HG03095 (cell line): ENCODE results near the gene PNRC1.
"Not testable (repeated sequence)": the region's sequence is repeated elsewhere in the genome, so short reads cannot be mapped to it uniquely, and the experiment has no call there.

Experiments
- ATAC-seq: cut with Tn5 transposase; IDR thresholded peaks from one replicate; pipeline ENCODE4 v1.9.1; 2021; ENCODE audit warnings: moderate library complexity; ENCODE audit not compliant: unreplicated experiment

Gene PNRC1

DNA sequence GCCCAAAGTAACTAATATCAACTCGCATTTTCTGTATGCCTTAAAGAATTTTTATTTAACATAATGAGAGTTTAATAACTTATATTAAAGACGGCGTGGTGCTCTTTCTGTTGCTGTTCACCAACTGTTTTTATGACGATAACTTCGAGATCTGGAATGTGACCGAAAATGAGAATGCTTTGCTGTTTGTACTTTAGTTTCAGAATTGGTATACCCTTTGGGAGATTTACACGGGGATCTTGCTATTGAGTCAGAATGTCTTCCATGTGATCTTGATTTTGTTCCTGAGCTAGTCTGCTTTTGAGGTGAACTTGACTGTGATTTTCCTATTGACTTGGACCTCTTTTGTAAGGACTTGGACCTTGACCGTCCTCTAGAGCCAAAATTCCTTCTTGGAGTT lies 17.9 kb downstream of the PNRC1 start:
- ATAC-seq = no peak

DNA sequence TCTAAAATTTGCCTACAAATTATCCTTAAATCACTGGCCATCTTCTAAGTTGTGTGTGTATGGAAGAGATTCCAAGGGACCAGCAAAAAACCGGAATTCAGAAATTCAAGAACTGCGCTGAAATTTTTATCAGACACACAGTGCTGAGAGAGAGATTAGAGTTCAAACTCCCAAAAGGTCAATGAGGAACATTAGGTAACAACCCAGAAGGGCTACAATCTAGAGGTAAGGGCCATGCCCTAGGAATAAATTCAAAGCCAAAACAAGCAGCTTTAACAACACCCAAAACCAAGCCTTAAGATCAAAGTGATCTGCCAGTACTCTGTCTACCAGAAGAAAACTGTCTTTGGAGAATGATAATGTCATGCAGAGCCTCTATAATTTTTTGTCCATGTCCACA lies 19.6 kb downstream of the PNRC1 start:
- no peak for ATAC-seq

DNA sequence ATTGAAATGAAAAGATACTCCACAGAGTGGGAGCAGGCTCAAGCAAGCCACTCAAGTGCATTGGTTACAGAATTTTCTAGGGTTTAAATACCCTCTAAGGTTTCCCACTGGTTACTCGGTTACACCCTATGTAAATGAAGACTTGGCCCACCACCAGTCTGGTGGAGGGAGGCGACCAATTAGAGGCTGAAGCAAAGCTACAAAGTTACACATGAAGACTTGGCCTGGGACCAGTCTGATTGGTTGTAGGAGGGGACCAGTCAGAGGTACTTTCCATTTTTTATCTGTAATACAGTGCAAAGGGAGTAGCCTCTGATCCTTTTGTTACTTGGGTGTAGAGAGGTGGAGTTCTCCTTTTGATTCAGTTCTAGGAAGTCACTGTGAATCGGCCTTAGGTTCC lies 29.7 kb downstream of the PNRC1 start:
- no peak for ATAC-seq

DNA sequence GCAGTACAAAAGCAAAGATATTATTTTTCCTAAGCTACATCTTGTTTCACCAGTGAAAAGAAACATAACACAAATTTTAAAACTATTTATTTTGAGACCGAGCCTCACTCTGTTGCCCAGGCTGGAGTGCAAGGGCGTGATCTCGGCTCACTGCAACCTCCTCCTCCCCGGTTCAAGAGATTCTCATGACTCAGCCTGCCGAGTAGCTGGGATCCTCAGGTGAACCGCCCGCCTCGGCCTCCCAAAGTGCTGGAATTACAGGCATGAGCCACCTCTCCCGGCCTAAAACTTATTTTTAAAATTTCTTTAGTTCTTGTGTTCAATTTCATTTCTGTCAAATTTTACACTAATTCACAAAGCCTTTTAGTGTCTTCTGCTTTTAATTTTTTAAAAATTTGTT lies 31.4 kb downstream of the PNRC1 start:
- ATAC-seq = no peak

DNA sequence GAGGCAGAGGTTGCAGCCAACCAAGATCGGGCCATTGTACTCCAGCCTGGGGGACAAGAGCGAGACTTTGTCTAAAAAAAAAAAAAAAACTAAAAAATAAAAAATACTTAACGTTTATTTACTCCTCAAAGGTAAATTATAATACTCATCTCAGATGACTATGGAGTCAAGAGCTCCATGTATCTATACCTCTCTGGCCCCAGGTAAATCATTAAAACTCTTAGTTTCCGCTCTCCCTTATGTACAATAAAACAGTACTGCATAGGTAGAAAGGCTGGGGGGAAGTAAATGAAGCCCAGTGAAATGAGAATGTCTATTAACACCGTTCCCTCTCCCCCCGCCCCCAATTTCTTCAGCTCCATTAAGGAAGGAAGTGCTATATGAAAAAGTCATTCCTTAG lies 36.2 kb downstream of the PNRC1 start:
- no peak for ATAC-seq

DNA sequence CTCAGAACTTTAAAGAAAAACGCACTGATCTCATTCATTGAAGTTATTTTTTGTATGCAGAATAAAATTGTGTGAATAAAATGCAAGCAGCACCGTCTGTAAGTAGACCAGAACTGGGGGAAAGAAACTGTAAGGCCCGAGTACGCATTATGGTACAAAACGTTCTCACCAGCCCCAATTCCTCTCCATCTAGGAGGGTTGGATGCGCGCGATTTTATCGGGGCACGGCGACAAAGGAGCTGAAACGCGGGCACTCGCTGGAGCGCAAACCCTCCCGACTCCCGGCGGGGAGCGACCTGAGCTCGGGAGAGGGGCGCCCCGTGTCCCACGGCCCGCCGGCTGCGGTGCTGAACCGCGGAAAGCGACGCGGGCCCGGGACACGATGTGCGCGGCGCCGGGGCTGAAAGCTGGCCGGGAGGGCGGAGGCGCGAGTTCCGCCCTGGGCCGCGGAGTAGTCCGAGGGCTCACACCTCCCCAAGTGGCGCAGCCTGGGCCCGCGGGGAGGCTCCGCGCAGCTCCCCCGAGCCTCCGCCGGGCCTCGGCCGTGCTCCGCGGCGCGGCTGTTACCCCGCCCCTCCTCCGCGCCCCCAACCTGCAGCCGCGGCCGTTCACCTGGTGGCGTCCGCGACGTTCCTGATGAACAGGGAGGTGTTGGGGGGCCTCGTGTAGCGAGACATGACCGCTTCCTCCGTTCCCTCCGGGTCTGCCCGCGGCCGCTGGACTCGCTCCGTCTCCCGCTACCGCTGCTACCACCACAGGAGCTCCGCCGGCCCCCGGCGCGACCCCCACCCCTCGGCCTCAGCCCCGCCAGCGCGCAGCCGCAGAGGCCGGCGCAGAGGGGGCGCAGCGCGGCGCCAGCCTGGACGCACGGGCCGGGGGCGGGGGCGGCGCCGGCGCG lies 36.9 kb downstream of the PNRC1 start, which contains the start of gene SRSF12:
Gene SRSF12 (minus strand): TSS at position 861 of the 898 bp plus-strand sequence. CDS start 184 bp downstream, at position 677.
- ATAC-seq = peak; percentile 73

DNA sequence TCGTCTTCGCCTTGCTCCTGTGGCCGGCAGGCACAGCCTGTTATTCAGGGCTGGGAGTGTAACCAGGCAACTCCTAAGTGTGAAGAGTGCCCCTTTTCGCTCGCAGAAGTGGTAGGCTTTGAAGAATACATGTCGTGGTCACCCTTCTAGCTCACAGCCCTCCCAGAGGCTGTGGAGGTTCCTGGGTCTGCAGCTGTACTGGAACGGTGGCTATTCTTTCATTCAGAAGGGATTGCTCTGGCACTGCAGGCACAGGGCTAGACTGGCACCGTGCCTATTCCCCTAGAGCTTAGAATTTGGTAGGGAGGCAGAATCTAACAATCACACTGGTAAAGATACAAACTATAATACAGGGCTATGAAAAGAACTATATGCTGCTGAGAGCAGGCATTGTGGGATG lies 38.4 kb downstream of the PNRC1 start:
- ATAC-seq = no peak

DNA sequence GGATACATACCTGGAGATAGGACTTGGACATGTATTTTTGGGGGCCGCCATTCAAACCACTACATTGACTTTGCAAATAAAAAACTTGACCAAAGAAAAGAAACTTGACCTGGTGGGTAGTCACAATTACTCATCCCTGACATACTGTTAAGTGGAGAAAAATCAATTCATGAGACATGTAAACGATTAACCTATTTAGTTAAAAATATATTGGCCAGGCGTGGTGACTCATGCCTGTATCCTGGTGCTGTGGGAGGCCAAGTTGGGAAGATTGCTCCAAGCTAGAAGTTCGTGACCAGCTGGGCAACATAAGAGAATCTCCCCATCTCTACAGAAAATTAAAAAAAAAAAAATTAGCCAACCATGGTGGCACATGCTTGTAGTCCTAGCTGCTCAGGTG lies 39.8 kb downstream of the PNRC1 start:
- no peak for ATAC-seq

DNA sequence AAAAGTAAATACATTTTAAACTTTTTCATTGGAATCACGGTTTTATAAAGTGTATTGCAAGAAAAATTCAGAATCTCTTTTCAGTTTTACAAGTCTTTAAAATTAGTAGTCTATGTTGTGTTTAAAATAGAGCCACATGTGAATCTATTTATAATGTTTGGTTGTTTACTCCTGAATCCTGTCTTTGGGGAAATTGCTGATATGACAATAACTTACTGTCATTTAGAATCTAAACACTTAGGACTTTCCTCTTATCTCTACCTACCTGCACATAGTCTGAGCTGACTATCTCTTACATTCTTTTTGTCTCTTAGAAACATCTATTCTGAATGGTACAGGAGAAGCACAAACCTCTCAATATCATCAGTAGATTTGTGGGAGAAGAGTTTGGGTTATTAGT lies 41.4 kb downstream of the PNRC1 start:
- no peak for ATAC-seq

DNA sequence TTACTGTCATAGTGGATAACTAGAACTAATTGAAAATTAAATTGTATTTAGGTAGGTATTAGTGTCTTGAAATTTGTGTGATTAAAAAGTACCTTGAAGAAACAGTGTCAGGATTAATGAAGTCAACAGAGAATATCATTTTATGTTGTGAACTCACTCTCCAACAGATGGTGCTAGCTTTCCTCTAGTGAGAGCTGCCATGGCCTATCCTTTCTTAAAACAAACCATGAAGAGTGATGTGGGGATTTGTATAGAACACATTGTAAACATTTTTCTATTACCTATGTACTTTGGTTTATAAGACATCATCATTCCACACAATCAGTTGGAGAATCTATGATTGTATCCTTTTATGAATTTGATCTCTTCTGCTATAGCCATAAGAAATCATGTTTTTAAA lies 42.1 kb downstream of the PNRC1 start:
- ATAC-seq = peak; percentile 61

DNA sequence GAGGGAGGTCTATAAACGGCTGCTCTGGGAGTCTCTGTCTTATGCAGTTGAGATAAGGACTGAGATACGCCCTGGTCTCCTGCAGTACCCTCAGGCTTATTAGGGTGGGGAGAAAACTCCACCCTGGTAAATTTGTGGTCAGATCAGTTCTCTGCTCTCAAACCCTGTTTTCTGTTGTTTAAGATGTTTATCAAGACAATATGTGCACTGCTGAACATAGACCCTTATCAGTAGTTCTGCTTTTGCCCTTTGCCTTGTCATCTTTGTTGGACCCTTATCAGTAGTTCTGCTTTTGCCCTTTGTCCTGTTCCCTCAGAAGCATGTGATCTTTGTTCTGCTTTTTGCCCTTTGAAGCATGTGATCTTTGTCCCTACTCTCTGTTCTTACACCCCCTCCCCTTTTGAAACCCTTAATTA lies 47.7 kb downstream of the PNRC1 start:
- not testable (repeated sequence) for ATAC-seq

DNA sequence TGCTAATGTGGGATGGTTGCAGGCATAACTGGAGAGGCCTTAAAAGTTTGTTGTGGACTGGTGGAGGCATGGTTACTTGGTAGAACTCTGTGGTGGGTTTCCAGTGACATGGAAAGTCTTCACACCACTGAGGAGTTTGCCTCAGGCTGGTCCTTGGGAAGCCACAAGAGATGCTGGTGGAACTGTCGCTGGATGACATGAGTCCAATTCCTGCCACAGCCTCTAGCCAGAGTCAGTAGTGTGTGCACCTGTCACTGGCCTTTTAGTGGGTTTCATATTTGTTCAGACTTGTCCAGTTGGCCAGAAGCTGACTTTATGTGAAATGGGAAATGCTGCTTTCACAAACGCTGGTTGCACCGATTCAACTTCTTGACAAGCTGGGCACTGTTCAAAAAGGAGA lies 51.0 kb downstream of the PNRC1 start:
- no peak for ATAC-seq

DNA sequence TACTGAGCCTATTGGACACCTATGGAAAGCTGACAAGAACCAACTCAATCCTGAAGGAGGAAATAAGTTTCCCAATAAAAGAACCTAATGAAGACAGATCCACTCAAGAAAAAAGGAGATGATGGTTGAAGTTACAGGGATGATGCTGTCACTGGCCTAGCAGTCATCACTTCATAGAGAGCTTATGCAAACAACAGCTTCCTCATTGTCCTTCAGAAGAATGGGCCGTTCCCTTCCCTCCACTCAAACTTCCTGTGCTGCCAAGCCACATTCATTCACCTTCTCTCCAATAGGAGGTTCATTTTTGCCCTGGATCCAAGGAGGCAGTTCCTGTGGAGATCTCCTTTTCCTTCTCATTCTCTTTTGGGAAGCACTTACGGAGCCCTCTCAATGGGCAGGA lies 51.5 kb downstream of the PNRC1 start:
- no peak for ATAC-seq

DNA sequence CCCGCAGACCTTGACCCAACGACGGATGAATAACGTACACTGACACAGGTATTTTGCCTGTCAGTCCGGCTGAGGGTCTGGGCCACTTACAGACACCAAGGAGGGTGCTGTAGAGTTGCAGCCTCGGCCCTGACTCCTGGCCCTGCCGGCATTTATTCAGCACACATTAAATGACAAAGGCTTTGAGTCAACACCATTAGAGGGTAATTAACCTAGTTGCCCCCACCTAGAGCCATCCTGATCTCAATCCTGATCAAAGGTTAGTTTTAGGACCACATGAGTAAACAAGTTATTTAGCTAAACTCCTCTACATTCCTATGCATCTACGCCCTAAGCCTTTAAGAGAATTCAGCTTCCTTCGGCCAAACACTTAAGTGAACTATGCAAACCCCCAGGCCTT lies 53.4 kb downstream of the PNRC1 start:
- no peak for ATAC-seq

DNA sequence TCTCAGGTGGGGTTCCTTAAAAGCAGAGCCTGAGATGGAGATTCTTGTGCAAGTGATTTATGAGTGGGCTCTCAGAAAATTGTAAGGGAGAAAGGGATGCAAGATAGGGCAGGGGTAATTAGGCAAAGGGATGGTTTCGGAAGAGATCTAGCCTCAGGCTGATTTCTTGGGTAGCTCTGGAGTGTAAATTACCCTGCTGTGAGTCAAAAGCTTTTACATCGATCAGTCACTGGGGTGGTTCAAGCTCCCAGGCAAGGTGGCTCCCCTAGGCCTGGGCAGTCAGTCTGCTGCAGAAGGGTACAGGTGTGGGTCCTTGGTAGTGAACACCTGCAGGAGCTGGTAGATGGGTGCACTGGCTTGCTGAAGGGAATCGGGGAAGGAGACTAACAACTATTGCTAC lies 54.2 kb downstream of the PNRC1 start:
- no peak for ATAC-seq
